OCI-LY7 (cell line): Measurements from ENCODE around the gene VAMP7.

ENCODE experiments used
- CTCF ChIP-seq: fragments of 200-600 bp; sonication (generic); conservative IDR thresholded peaks from 2 replicates; pipeline ENCODE4 v1.5.1; 2014; ENCODE audit warnings: mild to moderate bottlenecking, antibody characterized with exemption, low read length, moderate library complexity, mixed read lengths
- EZH2phosphoT487 ChIP-seq: fragments of 200-600 bp; sonication (generic); IDR thresholded peaks from 2 replicates; pipeline ENCODE4 v1.6.1; 2018; ENCODE audit warnings: low read depth, borderline replicate concordance, mild to moderate bottlenecking, mixed run types, antibody characterized with exemption, low read length, moderate library complexity, mixed read lengths

GRCh38 chrX:155899366-155899765 lies 18.2 kb downstream of the VAMP7 start:
- TF ChIP-seq EZH2phosphoT487 (no peak), CTCF (no peak)
